ENCODE measurements around the gene SOCS1.
"Not testable (repeated sequence)": the region's sequence is repeated elsewhere in the genome, so short reads cannot be mapped to it uniquely, and the experiment has no call there.

SOCS1 gene

GRCh38 chr16:11224096-11224893 lies 31.7 kb downstream of the SOCS1 start:
- no peak for DNase-seq

GRCh38 chr16:11220507-11220906 lies 35.5 kb downstream of the SOCS1 start:
- DNase-seq, result not testable (repeated sequence)

GRCh38 chr16:11219178-11219577 lies 36.8 kb downstream of the SOCS1 start:
- DNase-seq, result no peak

GRCh38 chr16:11218604-11218962 lies 37.4 kb downstream of the SOCS1 start:
- no peak for DNase-seq

- no peak for DNase-seq
Measured at GRCh38 chr16:11217651-11218603, 38.1 kb downstream of the SOCS1 start.

- no peak for DNase-seq
Measured at GRCh38 chr16:11215935-11216556, 40.0 kb downstream of the SOCS1 start.

- DNase-seq, result no peak
Measured at GRCh38 chr16:11213799-11214198, 42.2 kb downstream of the SOCS1 start.

GRCh38 chr16:11213373-11213772 lies 42.6 kb downstream of the SOCS1 start:
- DNase-seq, result no peak

- no peak for DNase-seq
Measured at GRCh38 chr16:11212798-11213196, 43.2 kb downstream of the SOCS1 start.

- no peak for DNase-seq
Measured at GRCh38 chr16:11211977-11212797, 43.8 kb downstream of the SOCS1 start.

- no peak for DNase-seq
Measured at GRCh38 chr16:11211061-11211976, 44.7 kb downstream of the SOCS1 start.

GRCh38 chr16:11210260-11210659 lies 45.7 kb downstream of the SOCS1 start:
- DNase-seq, result no peak

GRCh38 chr16:11208916-11209665 lies 46.9 kb downstream of the SOCS1 start:
- DNase-seq, result no peak

- no peak for DNase-seq
Measured at GRCh38 chr16:11207646-11208045, 48.4 kb downstream of the SOCS1 start.

GRCh38 chr16:11205754-11206581 lies 50.0 kb downstream of the SOCS1 start:
- DNase-seq, result no peak

GRCh38 chr16:11205065-11205699 lies 50.8 kb downstream of the SOCS1 start:
- DNase-seq, result no peak

GRCh38 chr16:11204513-11205047 lies 51.4 kb downstream of the SOCS1 start:
- no peak for DNase-seq

All from NCI-H187 treated with DMSO at 0.1 percent for 48 hours (cell line).